ENCODE data around the gene SLC2A3. TPM values are rescaled to one million over a fixed set of nuclear protein-coding genes. Genes with fewer than 3 reads are reported as not detected.
"Not testable (repeated sequence)": the region's sequence is repeated elsewhere in the genome, so short reads cannot be mapped to it uniquely, and the experiment has no call there.

Gene SLC2A3
- total and polyA plus RNA-seq, 9 of the 15 experiments (the other 6 are each of a cell fraction or from before 2014, with no cell fraction given), result 67.3 to 491 (median 104) TPM

- H3K79me2 ChIP-seq (ENCODE audit: control insufficient read depth, insufficient read depth, low read length); intact Hi-C loops (cut with micrococcal nuclease); H3K9me3 ChIP-seq (replicated peaks; ENCODE audit: control insufficient read depth, insufficient read depth, low read depth, low read length); H4K20me1 ChIP-seq (replicated peaks; ENCODE audit: control insufficient read depth, insufficient read depth, low read length); H3K9ac ChIP-seq (ENCODE audit: insufficient read depth in 1 of 2, low read depth in 2 of 2, low read length in 2 of 2); ATAC-seq; POLR2A ChIA-PET; H3K27ac ChIP-seq (ENCODE audit: extremely low read depth, low read depth, low read length); DNase-seq (ENCODE audit: extremely low read depth in 1 of 4, low spot score in 3 of 4); FAIRE-seq; H3K4me3 ChIP-seq; H3K4me2 ChIP-seq (ENCODE audit: insufficient read depth, low read length); H2AFZ ChIP-seq (ENCODE audit: low read depth, low read length); in situ Hi-C loops (cut with MboI); CTCF ChIA-PET (ENCODE audit: low intra/inter-chr PET ratio); H3K36me3 ChIP-seq (ENCODE audit: control insufficient read depth, insufficient read depth, low read length); H3K27me3 ChIP-seq (ENCODE audit: control insufficient read depth in 2 of 2, insufficient read depth in 2 of 2, low read length in 2 of 2); BruUV-seq (replicated peaks); H3K9me1 ChIP-seq (ENCODE audit: control insufficient read depth, insufficient read depth, low read length): not testable (repeated sequence)
- WGBS (ENCODE audit: insufficient coverage, low coverage, missing lambda C conversion rate), result 64% methylated on average over 1 of the region's 2 CpGs
- peaks cover 5 to 15% of the 10 kb centered on the region in 2 experiments; a peak in 3 of 5 replicates for H3K4me1 ChIP-seq (replicated peaks in 1 of 2; ENCODE audit: control insufficient read depth in 2 of 2, insufficient read depth in 2 of 2, low read length in 2 of 2)
Observed at GRCh38 chr12:7953912-7954311, 17.9 kb upstream of the SLC2A3 start.

DNA sequence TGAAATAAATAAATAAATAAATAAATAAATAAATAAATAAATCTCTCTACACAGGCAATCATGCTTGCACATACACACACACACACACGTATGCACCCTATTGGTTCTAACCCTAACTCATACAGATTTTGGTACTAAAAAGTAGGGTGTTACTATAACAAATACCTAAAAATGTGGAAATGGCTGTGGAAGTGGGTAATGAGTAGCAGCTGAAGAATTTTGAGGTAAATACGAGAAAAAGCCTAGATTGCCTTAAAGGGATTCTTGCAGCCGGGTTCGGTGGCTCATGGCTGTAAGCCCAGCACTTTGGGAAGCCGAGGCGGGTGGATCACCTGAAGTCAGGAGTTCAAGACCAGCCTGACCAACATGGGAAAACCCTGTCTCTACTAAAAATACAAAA, 15.7 kb upstream of the SLC2A3 start:
- POLR2A ChIA-PET, result no interaction called here
- CTCF ChIA-PET (ENCODE audit: low intra/inter-chr PET ratio), result no interaction called here
- Histone ChIP-seq H3K9me3 (replicated peaks; ENCODE audit: control insufficient read depth, insufficient read depth, low read depth, low read length) (no peaks in the 10 kb centered on the region), H3K4me2 (ENCODE audit: insufficient read depth, low read length) (no peak overlapping the region), H3K9me1 (ENCODE audit: control insufficient read depth, insufficient read depth, low read length) (no peaks in the 10 kb centered on the region), H3K9ac (ENCODE audit: insufficient read depth in 1 of 2, low read depth in 2 of 2, low read length in 2 of 2) (no peak overlapping the region), H3K27ac (ENCODE audit: extremely low read depth, low read depth, low read length) (no peak overlapping the region), H2AFZ (ENCODE audit: low read depth, low read length) (no peak overlapping the region), H3K4me3 (no peak overlapping the region), H3K4me1 (replicated peaks in 1 of 2; ENCODE audit: control insufficient read depth in 2 of 2, insufficient read depth in 2 of 2, low read length in 2 of 2) (peaks cover 6 to 13% of the 10 kb centered on the region in 2 experiments; a peak in 3 of 5 replicates), H3K36me3 (ENCODE audit: control insufficient read depth, insufficient read depth, low read length) (no peaks in the 10 kb centered on the region), H3K27me3 (ENCODE audit: control insufficient read depth in 2 of 2, insufficient read depth in 2 of 2, low read length in 2 of 2) (no peaks in the 10 kb centered on the region), H4K20me1 (replicated peaks; ENCODE audit: control insufficient read depth, insufficient read depth, low read length) (no peaks in the 10 kb centered on the region), H3K79me2 (ENCODE audit: control insufficient read depth, insufficient read depth, low read length) (no peaks in the 10 kb centered on the region)
- no TSS peak for BruUV-seq (replicated peaks)
- in situ Hi-C loops (cut with MboI), result no loop called here
- intact Hi-C loops (cut with micrococcal nuclease), result no loop called here
- FAIRE-seq, result no peak
- WGBS (ENCODE audit: insufficient coverage, low coverage, missing lambda C conversion rate), result 93% methylated on average over 6 of the region's 6 CpGs
- DNase-seq (ENCODE audit: extremely low read depth in 1 of 4, low spot score in 3 of 4), result no peak
- no peak for ATAC-seq
- TF ChIP-seq, protein P1, sequence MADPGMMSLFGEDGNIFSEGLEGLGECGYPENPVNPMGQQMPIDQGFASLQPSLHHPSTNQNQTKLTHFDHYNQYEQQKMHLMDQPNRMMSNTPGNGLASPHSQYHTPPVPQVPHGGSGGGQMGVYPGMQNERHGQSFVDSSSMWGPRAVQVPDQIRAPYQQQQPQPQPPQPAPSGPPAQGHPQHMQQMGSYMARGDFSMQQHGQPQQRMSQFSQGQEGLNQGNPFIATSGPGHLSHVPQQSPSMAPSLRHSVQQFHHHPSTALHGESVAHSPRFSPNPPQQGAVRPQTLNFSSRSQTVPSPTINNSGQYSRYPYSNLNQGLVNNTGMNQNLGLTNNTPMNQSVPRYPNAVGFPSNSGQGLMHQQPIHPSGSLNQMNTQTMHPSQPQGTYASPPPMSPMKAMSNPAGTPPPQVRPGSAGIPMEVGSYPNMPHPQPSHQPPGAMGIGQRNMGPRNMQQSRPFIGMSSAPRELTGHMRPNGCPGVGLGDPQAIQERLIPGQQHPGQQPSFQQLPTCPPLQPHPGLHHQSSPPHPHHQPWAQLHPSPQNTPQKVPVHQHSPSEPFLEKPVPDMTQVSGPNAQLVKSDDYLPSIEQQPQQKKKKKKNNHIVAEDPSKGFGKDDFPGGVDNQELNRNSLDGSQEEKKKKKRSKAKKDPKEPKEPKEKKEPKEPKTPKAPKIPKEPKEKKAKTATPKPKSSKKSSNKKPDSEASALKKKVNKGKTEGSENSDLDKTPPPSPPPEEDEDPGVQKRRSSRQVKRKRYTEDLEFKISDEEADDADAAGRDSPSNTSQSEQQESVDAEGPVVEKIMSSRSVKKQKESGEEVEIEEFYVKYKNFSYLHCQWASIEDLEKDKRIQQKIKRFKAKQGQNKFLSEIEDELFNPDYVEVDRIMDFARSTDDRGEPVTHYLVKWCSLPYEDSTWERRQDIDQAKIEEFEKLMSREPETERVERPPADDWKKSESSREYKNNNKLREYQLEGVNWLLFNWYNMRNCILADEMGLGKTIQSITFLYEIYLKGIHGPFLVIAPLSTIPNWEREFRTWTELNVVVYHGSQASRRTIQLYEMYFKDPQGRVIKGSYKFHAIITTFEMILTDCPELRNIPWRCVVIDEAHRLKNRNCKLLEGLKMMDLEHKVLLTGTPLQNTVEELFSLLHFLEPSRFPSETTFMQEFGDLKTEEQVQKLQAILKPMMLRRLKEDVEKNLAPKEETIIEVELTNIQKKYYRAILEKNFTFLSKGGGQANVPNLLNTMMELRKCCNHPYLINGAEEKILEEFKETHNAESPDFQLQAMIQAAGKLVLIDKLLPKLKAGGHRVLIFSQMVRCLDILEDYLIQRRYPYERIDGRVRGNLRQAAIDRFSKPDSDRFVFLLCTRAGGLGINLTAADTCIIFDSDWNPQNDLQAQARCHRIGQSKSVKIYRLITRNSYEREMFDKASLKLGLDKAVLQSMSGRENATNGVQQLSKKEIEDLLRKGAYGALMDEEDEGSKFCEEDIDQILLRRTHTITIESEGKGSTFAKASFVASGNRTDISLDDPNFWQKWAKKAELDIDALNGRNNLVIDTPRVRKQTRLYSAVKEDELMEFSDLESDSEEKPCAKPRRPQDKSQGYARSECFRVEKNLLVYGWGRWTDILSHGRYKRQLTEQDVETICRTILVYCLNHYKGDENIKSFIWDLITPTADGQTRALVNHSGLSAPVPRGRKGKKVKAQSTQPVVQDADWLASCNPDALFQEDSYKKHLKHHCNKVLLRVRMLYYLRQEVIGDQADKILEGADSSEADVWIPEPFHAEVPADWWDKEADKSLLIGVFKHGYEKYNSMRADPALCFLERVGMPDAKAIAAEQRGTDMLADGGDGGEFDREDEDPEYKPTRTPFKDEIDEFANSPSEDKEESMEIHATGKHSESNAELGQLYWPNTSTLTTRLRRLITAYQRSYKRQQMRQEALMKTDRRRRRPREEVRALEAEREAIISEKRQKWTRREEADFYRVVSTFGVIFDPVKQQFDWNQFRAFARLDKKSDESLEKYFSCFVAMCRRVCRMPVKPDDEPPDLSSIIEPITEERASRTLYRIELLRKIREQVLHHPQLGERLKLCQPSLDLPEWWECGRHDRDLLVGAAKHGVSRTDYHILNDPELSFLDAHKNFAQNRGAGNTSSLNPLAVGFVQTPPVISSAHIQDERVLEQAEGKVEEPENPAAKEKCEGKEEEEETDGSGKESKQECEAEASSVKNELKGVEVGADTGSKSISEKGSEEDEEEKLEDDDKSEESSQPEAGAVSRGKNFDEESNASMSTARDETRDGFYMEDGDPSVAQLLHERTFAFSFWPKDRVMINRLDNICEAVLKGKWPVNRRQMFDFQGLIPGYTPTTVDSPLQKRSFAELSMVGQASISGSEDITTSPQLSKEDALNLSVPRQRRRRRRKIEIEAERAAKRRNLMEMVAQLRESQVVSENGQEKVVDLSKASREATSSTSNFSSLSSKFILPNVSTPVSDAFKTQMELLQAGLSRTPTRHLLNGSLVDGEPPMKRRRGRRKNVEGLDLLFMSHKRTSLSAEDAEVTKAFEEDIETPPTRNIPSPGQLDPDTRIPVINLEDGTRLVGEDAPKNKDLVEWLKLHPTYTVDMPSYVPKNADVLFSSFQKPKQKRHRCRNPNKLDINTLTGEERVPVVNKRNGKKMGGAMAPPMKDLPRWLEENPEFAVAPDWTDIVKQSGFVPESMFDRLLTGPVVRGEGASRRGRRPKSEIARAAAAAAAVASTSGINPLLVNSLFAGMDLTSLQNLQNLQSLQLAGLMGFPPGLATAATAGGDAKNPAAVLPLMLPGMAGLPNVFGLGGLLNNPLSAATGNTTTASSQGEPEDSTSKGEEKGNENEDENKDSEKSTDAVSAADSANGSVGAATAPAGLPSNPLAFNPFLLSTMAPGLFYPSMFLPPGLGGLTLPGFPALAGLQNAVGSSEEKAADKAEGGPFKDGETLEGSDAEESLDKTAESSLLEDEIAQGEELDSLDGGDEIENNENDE (IDR thresholded peaks at IDR 0.05; ENCODE audit: low read depth, low read length), result no peak
- TF ChIP-seq VEZF1 (CRISPR knock-in tag; IDR thresholded peaks at IDR 0.05) (no peak), RBM39 (optimal IDR thresholded peaks at IDR 0.05; ENCODE audit: low read depth, low read length) (no peak)

Data from K562 (cell line).